GM21390 (cell line): ENCODE measurements around the gene ATIC.

Experiments used
- ATAC-seq: cut with Tn5 transposase; IDR thresholded peaks from one replicate; pipeline ENCODE4 v1.9.1; 2021; ENCODE audit not compliant: unreplicated experiment

Gene ATIC

GRCh38 chr2:215314896-215315295 is 3.0 kb downstream of the ATIC start:
- ATAC-seq, result no peak

GRCh38 chr2:215315301-215315700 is 3.4 kb downstream of the ATIC start:
- no peak for ATAC-seq

- ATAC-seq, result no peak
These were observed 4.5 kb downstream of the ATIC start for GRCh38 chr2:215316336-215316735.

GRCh38 chr2:215319500-215319899 is 7.6 kb downstream of the ATIC start:
- ATAC-seq, result no peak

- no peak for ATAC-seq
These were observed 8.2 kb downstream of the ATIC start for GRCh38 chr2:215320102-215320501.

GRCh38 chr2:215320679-215321078 is 8.8 kb downstream of the ATIC start:
- ATAC-seq, result no peak

- ATAC-seq, result no peak
These were observed 13.0 kb downstream of the ATIC start for GRCh38 chr2:215324811-215325210.

GRCh38 chr2:215328066-215328465 is 16.2 kb downstream of the ATIC start:
- no peak for ATAC-seq

GRCh38 chr2:215332872-215333595 is 21.2 kb downstream of the ATIC start:
- ATAC-seq, result peak; percentile 68

GRCh38 chr2:215338883-215339679 is 27.2 kb downstream of the ATIC start:
- no peak for ATAC-seq

GRCh38 chr2:215347878-215348277 is 36.0 kb downstream of the ATIC start:
- ATAC-seq, result no peak

- ATAC-seq, result no peak
These were observed 40.7 kb downstream of the ATIC start for GRCh38 chr2:215352602-215353001.

GRCh38 chr2:215354771-215355695 is 43.2 kb downstream of the ATIC start:
- ATAC-seq, result no peak

- no peak for ATAC-seq
These were observed 43.9 kb downstream of the ATIC start for GRCh38 chr2:215355801-215356200.

- ATAC-seq, result no peak
These were observed 44.6 kb downstream of the ATIC start for GRCh38 chr2:215356334-215356947.

GRCh38 chr2:215356948-215357461 is 45.1 kb downstream of the ATIC start:
- ATAC-seq, result no peak

GRCh38 chr2:215357660-215358059 is 45.8 kb downstream of the ATIC start:
- ATAC-seq, result no peak

GRCh38 chr2:215358312-215358845 is 46.5 kb downstream of the ATIC start:
- no peak for ATAC-seq

GRCh38 chr2:215358891-215359575 is 47.2 kb downstream of the ATIC start:
- no peak for ATAC-seq

GRCh38 chr2:215359576-215359922 is 47.7 kb downstream of the ATIC start:
- no peak for ATAC-seq
